SK-N-SH treated with all-trans-retinoic acid at 6 μM for 48 hours (cell line): Measurements from ENCODE around the gene LHFPL6.

Experiments used
- ATAC-seq: fragments of 200-7000 bp; cut with Tn5 transposase; 3 replicates; pipeline ENCODE4 v1.9.1; 2020; ENCODE audit warnings: mild to moderate bottlenecking, moderate library complexity
- ARNTL ChIP-seq: fragments of 450-650 bp; formaldehyde crosslinking; IDR thresholded peaks from 2 replicates; pipeline ENCODE4 v1.5.0; 2020; ENCODE audit warnings: low read depth, mild to moderate bottlenecking, moderate library complexity, borderline replicate concordance
- BACH2 ChIP-seq: fragments of 250-450 bp; sonication (Bioruptor Pico); IDR thresholded peaks from 2 replicates; pipeline ENCODE4 v1.9.0; 2021; ENCODE audit warnings: mild to moderate bottlenecking, borderline replicate concordance
- CSDC2 ChIP-seq: fragments of 250-450 bp; sonication (Bioruptor Pico); IDR thresholded peaks from 2 replicates; pipeline ENCODE4 v1.5.0; 2020; ENCODE audit warnings: mild to moderate bottlenecking, moderate library complexity
- ESRRG ChIP-seq: fragments of 250-450 bp; sonication (Bioruptor Pico); IDR thresholded peaks from 2 replicates; pipeline ENCODE4 v1.6.1; 2021; ENCODE audit warnings: mild to moderate bottlenecking
- GLIS3 ChIP-seq: fragments of 250-450 bp; sonication (Bioruptor Pico); IDR thresholded peaks from 2 replicates; pipeline ENCODE4 v1.5.0; 2020; ENCODE audit warnings: mild to moderate bottlenecking, moderate library complexity
- ISL1 ChIP-seq: fragments of 250-450 bp; sonication (Bioruptor Pico); IDR thresholded peaks from 2 replicates; pipeline ENCODE4 v2.1.2; 2022; ENCODE audit warnings: mild to moderate bottlenecking, moderate library complexity
- OSR1 ChIP-seq: fragments of 250-450 bp; sonication (Bioruptor Pico); IDR thresholded peaks from 2 replicates; pipeline ENCODE4 v1.8.0; 2022; ENCODE audit warnings: moderate library complexity, mild to moderate bottlenecking, inconsistent platforms
- POU6F1 ChIP-seq: fragments of 250-450 bp; sonication (Bioruptor Pico); IDR thresholded peaks from 2 replicates; pipeline ENCODE4 v1.8.0; 2021; ENCODE audit warnings: low read depth, mild to moderate bottlenecking, moderate library complexity, borderline replicate concordance
- PPARA ChIP-seq: fragments of 250-450 bp; sonication (Bioruptor Pico); IDR thresholded peaks from 2 replicates; pipeline ENCODE4 v1.5.0; 2020; ENCODE audit warnings: mild to moderate bottlenecking, borderline replicate concordance
- RARB ChIP-seq: fragments of 250-450 bp; sonication (Bioruptor Pico); IDR thresholded peaks from 2 replicates; pipeline ENCODE4 v1.8.0; 2021; ENCODE audit warnings: mild to moderate bottlenecking, moderate library complexity
- TCF4 ChIP-seq: fragments of 250-450 bp; sonication (Bioruptor Pico); IDR thresholded peaks from 2 replicates; pipeline ENCODE4 v1.8.0; 2021; ENCODE audit warnings: mild to moderate bottlenecking, moderate library complexity, borderline replicate concordance
- TOX ChIP-seq: fragments of 250-450 bp; sonication (Bioruptor Pico); IDR thresholded peaks from 2 replicates; pipeline ENCODE4 v1.8.0; 2021; ENCODE audit warnings: mild to moderate bottlenecking, moderate library complexity, borderline replicate concordance
- ZC3H10 ChIP-seq: fragments of 250-450 bp; sonication (Bioruptor Pico); IDR thresholded peaks from 2 replicates; pipeline ENCODE4 v1.5.1; 2021; ENCODE audit warnings: mild to moderate bottlenecking, moderate library complexity
- ZFP3 ChIP-seq: fragments of 250-450 bp; sonication (Bioruptor Pico); IDR thresholded peaks from 2 replicates; pipeline ENCODE4 v1.5.0; 2020; ENCODE audit warnings: mild to moderate bottlenecking, moderate library complexity
- ZFP30 ChIP-seq: fragments of 450-650 bp; formaldehyde crosslinking; IDR thresholded peaks from 2 replicates; pipeline ENCODE4 v1.5.0; 2022; ENCODE audit warnings: mild to moderate bottlenecking, moderate library complexity
- ZNF565 ChIP-seq: fragments of 450-650 bp; formaldehyde crosslinking; conservative IDR thresholded peaks from 2 replicates; pipeline ENCODE4 v1.5.0; 2020; ENCODE audit warnings: low read depth, mild to moderate bottlenecking, moderate library complexity
- ZNF70 ChIP-seq: fragments of 450-650 bp; formaldehyde crosslinking; IDR thresholded peaks from 2 replicates; pipeline ENCODE4 v1.5.0; 2020; ENCODE audit warnings: mild to moderate bottlenecking, moderate library complexity
- ZNF8 ChIP-seq: fragments of 450-650 bp; formaldehyde crosslinking; IDR thresholded peaks from 2 replicates; pipeline ENCODE4 v1.5.0; 2020; ENCODE audit warnings: mild to moderate bottlenecking, moderate library complexity
- TF ChIP-seq, protein P1 (sequence below): fragments of 250-450 bp; sonication (Bioruptor Pico); IDR thresholded peaks from 2 replicates; pipeline ENCODE4 v1.8.0; 2020; ENCODE audit warnings: mild to moderate bottlenecking, moderate library complexity, borderline replicate concordance
- TF ChIP-seq, protein P2 (sequence below): fragments of 250-450 bp; sonication (Bioruptor Pico); IDR thresholded peaks from 2 replicates; pipeline ENCODE4 v1.5.1; 2021; ENCODE audit warnings: mild to moderate bottlenecking, moderate library complexity
- TF ChIP-seq, protein P3 (sequence below): fragments of 250-450 bp; sonication (Bioruptor Pico); IDR thresholded peaks from 2 replicates; pipeline ENCODE4 v1.5.0; 2020; ENCODE audit warnings: mild to moderate bottlenecking, moderate library complexity
- TF ChIP-seq, protein P4 (sequence below): fragments of 250-450 bp; sonication (Bioruptor Pico); IDR thresholded peaks from 2 replicates; pipeline ENCODE4 v1.5.1; 2020; ENCODE audit warnings: low read depth, mild to moderate bottlenecking, moderate library complexity

The LHFPL6 gene

GRCh38 chr13:39557285-39557955, 45.6 kb downstream of the LHFPL6 start:
- TF ChIP-seq CSDC2 (CRISPR knock-in tag) (no peak), ZNF8 (CRISPR knock-in tag) (no peak), ESRRG (CRISPR knock-in tag) (no peak), BACH2 (CRISPR knock-in tag) (no peak), GLIS3 (CRISPR knock-in tag) (no peak), ISL1 (CRISPR knock-in tag) (no peak), PPARA (CRISPR knock-in tag) (no peak), ZFP30 (CRISPR knock-in tag) (no peak), TCF4 (CRISPR knock-in tag) (no peak), ZNF70 (CRISPR knock-in tag) (no peak), POU6F1 (CRISPR knock-in tag) (no peak), RARB (CRISPR knock-in tag) (no peak), TOX (CRISPR knock-in tag) (no peak)
- TF ChIP-seq, protein P1, sequence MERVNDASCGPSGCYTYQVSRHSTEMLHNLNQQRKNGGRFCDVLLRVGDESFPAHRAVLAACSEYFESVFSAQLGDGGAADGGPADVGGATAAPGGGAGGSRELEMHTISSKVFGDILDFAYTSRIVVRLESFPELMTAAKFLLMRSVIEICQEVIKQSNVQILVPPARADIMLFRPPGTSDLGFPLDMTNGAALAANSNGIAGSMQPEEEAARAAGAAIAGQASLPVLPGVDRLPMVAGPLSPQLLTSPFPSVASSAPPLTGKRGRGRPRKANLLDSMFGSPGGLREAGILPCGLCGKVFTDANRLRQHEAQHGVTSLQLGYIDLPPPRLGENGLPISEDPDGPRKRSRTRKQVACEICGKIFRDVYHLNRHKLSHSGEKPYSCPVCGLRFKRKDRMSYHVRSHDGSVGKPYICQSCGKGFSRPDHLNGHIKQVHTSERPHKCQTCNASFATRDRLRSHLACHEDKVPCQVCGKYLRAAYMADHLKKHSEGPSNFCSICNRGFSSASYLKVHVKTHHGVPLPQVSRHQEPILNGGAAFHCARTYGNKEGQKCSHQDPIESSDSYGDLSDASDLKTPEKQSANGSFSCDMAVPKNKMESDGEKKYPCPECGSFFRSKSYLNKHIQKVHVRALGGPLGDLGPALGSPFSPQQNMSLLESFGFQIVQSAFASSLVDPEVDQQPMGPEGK = no peak
- TF ChIP-seq, protein P2, sequence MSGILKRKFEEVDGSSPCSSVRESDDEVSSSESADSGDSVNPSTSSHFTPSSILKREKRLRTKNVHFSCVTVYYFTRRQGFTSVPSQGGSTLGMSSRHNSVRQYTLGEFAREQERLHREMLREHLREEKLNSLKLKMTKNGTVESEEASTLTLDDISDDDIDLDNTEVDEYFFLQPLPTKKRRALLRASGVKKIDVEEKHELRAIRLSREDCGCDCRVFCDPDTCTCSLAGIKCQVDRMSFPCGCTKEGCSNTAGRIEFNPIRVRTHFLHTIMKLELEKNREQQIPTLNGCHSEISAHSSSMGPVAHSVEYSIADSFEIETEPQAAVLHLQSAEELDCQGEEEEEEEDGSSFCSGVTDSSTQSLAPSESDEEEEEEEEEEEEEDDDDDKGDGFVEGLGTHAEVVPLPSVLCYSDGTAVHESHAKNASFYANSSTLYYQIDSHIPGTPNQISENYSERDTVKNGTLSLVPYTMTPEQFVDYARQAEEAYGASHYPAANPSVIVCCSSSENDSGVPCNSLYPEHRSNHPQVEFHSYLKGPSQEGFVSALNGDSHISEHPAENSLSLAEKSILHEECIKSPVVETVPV = no peak
- TF ChIP-seq, all 23 proteins: peak for 0
- ATAC-seq = no peak

DNA sequence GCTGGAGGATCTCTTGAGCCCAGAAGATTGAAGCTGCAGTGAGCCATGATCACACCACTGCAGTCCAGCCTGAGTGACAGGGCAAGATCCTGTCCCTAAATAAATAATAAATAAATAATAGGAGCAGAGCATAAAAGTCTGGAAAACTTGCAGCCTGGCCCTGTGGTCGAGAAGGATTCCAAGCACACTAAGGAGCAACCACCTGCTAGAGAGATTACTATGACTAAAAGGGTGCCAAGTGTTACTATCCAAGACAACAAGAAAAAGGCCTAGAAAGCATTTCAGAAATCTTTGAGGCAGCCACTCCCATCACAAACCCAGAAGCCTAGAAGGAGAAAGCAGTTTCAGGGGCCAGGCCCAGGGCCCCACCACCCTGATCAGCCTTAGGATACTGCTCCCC, 46.1 kb downstream of the LHFPL6 start:
- ATAC-seq = no peak
- TF ChIP-seq OSR1 (CRISPR knock-in tag) (no peak), ZNF8 (CRISPR knock-in tag) (no peak), ESRRG (CRISPR knock-in tag) (no peak), RARB (CRISPR knock-in tag) (no peak), ZFP30 (CRISPR knock-in tag) (no peak), PPARA (CRISPR knock-in tag) (no peak), ZNF565 (CRISPR knock-in tag) (no peak), ISL1 (CRISPR knock-in tag) (no peak), ZC3H10 (CRISPR knock-in tag) (no peak), ZFP3 (CRISPR knock-in tag) (no peak), TOX (CRISPR knock-in tag) (no peak), BACH2 (CRISPR knock-in tag) (no peak), TCF4 (CRISPR knock-in tag) (no peak), POU6F1 (CRISPR knock-in tag) (no peak), ZNF70 (CRISPR knock-in tag) (no peak), ARNTL (CRISPR knock-in tag) (no peak)
- TF ChIP-seq, protein P3, sequence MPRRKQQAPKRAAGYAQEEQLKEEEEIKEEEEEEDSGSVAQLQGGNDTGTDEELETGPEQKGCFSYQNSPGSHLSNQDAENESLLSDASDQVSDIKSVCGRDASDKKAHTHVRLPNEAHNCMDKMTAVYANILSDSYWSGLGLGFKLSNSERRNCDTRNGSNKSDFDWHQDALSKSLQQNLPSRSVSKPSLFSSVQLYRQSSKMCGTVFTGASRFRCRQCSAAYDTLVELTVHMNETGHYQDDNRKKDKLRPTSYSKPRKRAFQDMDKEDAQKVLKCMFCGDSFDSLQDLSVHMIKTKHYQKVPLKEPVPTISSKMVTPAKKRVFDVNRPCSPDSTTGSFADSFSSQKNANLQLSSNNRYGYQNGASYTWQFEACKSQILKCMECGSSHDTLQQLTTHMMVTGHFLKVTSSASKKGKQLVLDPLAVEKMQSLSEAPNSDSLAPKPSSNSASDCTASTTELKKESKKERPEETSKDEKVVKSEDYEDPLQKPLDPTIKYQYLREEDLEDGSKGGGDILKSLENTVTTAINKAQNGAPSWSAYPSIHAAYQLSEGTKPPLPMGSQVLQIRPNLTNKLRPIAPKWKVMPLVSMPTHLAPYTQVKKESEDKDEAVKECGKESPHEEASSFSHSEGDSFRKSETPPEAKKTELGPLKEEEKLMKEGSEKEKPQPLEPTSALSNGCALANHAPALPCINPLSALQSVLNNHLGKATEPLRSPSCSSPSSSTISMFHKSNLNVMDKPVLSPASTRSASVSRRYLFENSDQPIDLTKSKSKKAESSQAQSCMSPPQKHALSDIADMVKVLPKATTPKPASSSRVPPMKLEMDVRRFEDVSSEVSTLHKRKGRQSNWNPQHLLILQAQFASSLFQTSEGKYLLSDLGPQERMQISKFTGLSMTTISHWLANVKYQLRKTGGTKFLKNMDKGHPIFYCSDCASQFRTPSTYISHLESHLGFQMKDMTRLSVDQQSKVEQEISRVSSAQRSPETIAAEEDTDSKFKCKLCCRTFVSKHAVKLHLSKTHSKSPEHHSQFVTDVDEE = no peak
- TF ChIP-seq, protein P4, sequence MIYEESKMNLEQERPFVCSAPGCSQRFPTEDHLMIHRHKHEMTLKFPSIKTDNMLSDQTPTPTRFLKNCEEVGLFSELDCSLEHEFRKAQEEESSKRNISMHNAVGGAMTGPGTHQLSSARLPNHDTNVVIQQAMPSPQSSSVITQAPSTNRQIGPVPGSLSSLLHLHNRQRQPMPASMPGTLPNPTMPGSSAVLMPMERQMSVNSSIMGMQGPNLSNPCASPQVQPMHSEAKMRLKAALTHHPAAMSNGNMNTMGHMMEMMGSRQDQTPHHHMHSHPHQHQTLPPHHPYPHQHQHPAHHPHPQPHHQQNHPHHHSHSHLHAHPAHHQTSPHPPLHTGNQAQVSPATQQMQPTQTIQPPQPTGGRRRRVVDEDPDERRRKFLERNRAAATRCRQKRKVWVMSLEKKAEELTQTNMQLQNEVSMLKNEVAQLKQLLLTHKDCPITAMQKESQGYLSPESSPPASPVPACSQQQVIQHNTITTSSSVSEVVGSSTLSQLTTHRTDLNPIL (CRISPR knock-in tag) = no peak
- TF ChIP-seq, protein P1 = no peak
